RWPE2 (cell line): ENCODE data around the gene LRMDA.

ENCODE experiments used
- ATAC-seq: fragments of 200-7000 bp; cut with Tn5 transposase; 3 replicates; pipeline ENCODE4 v1.9.1; 2021; ENCODE audit warnings: low read depth
- DNase-seq: peaks from one replicate; pipeline ENCODE4 v3.0.0-alpha.2; 2020; ENCODE audit warnings: low spot score
- H3K27ac ChIP-seq: fragments of 450-650 bp; 2 replicates; pipeline ENCODE4 v1.5.1; 2017; ENCODE audit warnings: mild to moderate bottlenecking; ENCODE audit not compliant: poor library complexity, severe bottlenecking
- H3K27me3 ChIP-seq: fragments of 250-450 bp; sonication (Bioruptor Pico); 2 replicates; pipeline ENCODE4 v1.5.1; 2021; ENCODE audit warnings: mild to moderate bottlenecking, moderate library complexity; ENCODE audit not compliant: insufficient read depth, poor library complexity, severe bottlenecking
- H3K36me3 ChIP-seq: fragments of 250-450 bp; sonication (Bioruptor Pico); 2 replicates; pipeline ENCODE4 v1.5.1; 2020; ENCODE audit warnings: low read depth, mild to moderate bottlenecking, moderate library complexity
- H3K4me1 ChIP-seq: fragments of 250-450 bp; sonication (Bioruptor Pico); 2 replicates; pipeline ENCODE4 v1.5.1; 2021; ENCODE audit warnings: mild to moderate bottlenecking, moderate library complexity; ENCODE audit not compliant: insufficient read depth, poor library complexity, severe bottlenecking
- H3K4me3 ChIP-seq: fragments of 250-450 bp; sonication (Bioruptor Pico); 2 replicates; pipeline ENCODE4 v1.5.1; 2021; ENCODE audit warnings: mild to moderate bottlenecking, moderate library complexity; ENCODE audit not compliant: severe bottlenecking
- H3K9me3 ChIP-seq: fragments of 250-450 bp; sonication (Bioruptor Pico); 2 replicates; pipeline ENCODE4 v1.5.1; 2021; ENCODE audit warnings: mild to moderate bottlenecking, moderate library complexity; ENCODE audit not compliant: severe bottlenecking
- TF ChIP-seq, protein P1 (sequence below): fragments of 450-650 bp; IDR thresholded peaks from one replicate; pipeline ENCODE4 v1.5.1; 2017; ENCODE audit warnings: mild to moderate bottlenecking, moderate library complexity; ENCODE audit not compliant: poor library complexity, severe bottlenecking

The LRMDA gene

DNA sequence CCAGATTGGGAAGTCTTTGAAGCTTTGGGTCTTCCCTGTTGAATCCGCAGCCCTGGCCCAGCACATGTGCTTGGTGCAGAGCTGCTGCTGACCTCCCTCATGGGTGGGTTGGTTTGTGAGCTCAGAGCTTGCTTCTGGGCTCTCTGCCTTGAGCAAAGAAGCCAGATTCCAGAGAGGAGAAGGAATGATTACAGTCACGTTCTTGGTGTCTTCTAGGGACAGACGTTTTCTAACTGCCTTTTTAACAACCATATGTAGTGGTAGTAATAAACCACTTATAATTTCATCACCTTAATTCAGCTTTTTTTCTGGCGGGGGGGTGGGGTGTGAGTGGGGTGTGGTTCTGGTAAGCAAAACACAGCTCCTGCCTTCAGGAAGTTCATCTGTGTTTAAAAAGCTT, 39.5 kb downstream of the LRMDA start:
- H3K27ac ChIP-seq, result no peak overlapping the region
- no peaks in the 10 kb centered on the region for H3K36me3 ChIP-seq
- ATAC-seq (no peak), DNase-seq (no peak)
- no peak overlapping the region for H3K4me3 ChIP-seq
- TF ChIP-seq, protein P1, sequence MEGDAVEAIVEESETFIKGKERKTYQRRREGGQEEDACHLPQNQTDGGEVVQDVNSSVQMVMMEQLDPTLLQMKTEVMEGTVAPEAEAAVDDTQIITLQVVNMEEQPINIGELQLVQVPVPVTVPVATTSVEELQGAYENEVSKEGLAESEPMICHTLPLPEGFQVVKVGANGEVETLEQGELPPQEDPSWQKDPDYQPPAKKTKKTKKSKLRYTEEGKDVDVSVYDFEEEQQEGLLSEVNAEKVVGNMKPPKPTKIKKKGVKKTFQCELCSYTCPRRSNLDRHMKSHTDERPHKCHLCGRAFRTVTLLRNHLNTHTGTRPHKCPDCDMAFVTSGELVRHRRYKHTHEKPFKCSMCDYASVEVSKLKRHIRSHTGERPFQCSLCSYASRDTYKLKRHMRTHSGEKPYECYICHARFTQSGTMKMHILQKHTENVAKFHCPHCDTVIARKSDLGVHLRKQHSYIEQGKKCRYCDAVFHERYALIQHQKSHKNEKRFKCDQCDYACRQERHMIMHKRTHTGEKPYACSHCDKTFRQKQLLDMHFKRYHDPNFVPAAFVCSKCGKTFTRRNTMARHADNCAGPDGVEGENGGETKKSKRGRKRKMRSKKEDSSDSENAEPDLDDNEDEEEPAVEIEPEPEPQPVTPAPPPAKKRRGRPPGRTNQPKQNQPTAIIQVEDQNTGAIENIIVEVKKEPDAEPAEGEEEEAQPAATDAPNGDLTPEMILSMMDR, result no peak
- H3K27me3 ChIP-seq, result no peaks in the 10 kb centered on the region
- H3K4me1 ChIP-seq, result peaks cover 17% of the 10 kb centered on the region
- H3K9me3 ChIP-seq, result no peaks in the 10 kb centered on the region

DNA sequence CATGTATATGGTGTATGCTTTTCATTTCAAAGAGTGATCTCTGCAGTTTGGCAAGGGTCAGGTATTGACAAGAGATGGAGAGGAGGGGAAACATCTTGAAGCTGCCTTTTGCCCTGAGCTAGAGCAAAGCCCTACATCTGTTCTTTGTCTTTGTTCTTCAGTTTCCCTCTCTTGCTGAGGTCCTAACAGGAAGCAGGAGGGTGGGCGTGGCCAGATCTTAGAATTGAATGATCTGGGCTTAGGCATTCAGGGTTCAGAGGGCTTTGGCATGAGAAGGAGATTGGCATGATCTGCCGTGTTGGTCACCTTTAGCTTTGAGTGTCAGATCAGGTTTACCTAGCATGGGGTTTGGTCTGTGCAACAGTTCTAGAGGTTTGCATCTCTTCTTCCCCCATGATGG, 41.3 kb downstream of the LRMDA start:
- no peaks in the 10 kb centered on the region for H3K9me3 ChIP-seq
- H3K27ac ChIP-seq, result no peak overlapping the region
- ATAC-seq (no peak), DNase-seq (no peak)
- H3K36me3 ChIP-seq, result no peaks in the 10 kb centered on the region
- TF ChIP-seq, protein P1, result no peak
- no peak overlapping the region for H3K4me3 ChIP-seq
- H3K4me1 ChIP-seq, result peaks cover 12% of the 10 kb centered on the region
- no peaks in the 10 kb centered on the region for H3K27me3 ChIP-seq

DNA sequence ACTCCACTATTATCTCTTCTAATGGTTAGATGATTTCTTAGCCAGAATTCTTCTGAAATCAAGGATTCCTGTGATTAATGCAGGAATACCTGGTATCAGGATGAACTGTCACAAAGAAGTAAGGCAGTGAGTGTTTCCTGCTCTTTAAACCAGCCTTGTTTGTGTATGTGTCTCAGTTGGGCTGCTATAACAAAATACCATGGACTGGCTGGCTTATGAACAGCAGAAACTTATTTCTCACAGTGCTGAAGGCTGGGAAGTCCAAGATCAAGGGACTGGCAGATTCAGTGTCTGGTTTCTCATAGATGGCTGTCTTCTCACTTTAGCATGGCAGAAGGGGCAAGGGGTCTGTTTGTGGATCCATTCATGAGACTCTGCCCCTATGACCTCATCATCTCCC, 42.7 kb downstream of the LRMDA start:
- Histone ChIP-seq H3K4me3 (no peak overlapping the region), H3K36me3 (no peaks in the 10 kb centered on the region), H3K4me1 (peaks cover 5% of the 10 kb centered on the region), H3K9me3 (no peaks in the 10 kb centered on the region), H3K27me3 (no peaks in the 10 kb centered on the region), H3K27ac (no peak overlapping the region)
- DNase-seq (no peak), ATAC-seq (no peak)
- TF ChIP-seq, protein P1, result no peak

DNA sequence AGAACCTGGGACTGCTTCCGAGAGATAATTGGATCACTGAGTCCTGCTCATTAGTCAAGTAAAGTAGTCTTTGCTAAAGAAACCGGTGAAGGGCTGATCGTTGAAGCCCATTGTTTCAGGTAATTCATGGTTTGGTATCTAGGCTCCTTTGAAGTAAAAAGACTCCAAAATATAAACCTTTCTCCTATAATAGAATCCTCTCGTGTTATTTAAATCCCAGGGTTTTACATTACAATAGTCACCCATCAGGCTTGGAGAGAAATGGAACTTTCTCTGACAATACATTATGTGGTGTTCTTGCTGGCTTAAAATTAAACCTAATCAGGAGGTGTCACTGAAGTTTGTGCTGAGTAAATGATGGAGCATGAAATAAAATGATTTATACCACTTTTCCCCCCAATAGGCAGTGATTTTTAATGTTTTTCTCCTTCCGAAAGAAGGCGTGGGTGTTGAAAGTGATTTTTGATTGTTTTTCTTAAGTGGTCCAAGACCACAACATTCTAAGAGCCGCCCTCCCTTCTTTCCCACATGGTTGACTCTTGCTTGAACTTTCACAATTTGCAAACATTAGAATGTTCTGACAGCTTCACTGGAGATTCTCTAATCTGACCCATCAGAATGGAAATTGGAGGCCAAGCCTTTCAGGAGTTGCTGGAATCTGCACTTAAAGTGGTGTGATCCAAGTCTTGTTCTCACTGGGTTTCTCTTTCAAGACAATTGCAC, 44.2 kb downstream of the LRMDA start:
- H3K36me3 ChIP-seq, result no peaks in the 10 kb centered on the region
- DNase-seq (no peak), ATAC-seq (no peak)
- H3K27me3 ChIP-seq, result no peaks in the 10 kb centered on the region
- H3K27ac ChIP-seq, result no peak overlapping the region
- H3K4me1 ChIP-seq, result no peaks in the 10 kb centered on the region
- H3K4me3 ChIP-seq, result no peak overlapping the region
- no peaks in the 10 kb centered on the region for H3K9me3 ChIP-seq
- TF ChIP-seq, protein P1, result no peak

DNA sequence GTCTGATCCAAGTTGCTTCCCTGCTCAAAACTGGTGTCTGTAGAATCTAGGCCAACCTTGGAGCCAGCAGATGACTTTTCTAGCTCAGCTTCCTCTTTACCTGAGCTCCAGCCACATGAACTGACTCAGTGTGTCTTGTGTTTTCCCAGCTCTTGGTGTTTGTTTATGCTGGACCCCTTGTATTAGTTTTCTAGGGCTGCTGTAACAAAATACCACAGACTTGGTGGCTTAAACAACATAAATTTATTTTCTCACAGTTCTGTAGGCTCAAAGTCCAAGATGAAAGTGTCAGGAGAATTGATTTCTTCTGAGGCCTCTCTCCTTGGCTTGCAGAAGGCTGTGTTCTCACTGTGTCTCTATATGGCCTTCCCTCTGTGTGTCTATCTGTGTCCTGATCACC, 45.1 kb downstream of the LRMDA start:
- TF ChIP-seq, protein P1, result no peak
- H3K27me3 ChIP-seq, result no peaks in the 10 kb centered on the region
- no peaks in the 10 kb centered on the region for H3K9me3 ChIP-seq
- no peak overlapping the region for H3K4me3 ChIP-seq
- no peaks in the 10 kb centered on the region for H3K36me3 ChIP-seq
- DNase-seq, result no peak
- no peaks in the 10 kb centered on the region for H3K4me1 ChIP-seq
- H3K27ac ChIP-seq, result no peak overlapping the region
- no peak for ATAC-seq
